NK-92 (cell line): ENCODE measurements around the gene EPB41L5.
"Not testable (repeated sequence)": the region's sequence is repeated elsewhere in the genome, so short reads cannot be mapped to it uniquely, and the experiment has no call there.

Experiments
- DNase-seq: peaks from one replicate; lab custom pipeline; 2025; ENCODE audit not compliant: unreplicated experiment; lab: John Stamatoyannopoulos, UW

EPB41L5 gene

GRCh38 chr2:120094795-120095194 is 81.9 kb downstream of the EPB41L5 start:
- DNase-seq, result no peak

GRCh38 chr2:120100627-120101026 is 87.8 kb downstream of the EPB41L5 start:
- no peak for DNase-seq

GRCh38 chr2:120103723-120104467 is 91.0 kb downstream of the EPB41L5 start:
- DNase-seq, result no peak

- DNase-seq, result no peak
Observed at GRCh38 chr2:120104772-120105171, 91.9 kb downstream of the EPB41L5 start.

- DNase-seq, result no peak
Observed at GRCh38 chr2:120105360-120105759, 92.5 kb downstream of the EPB41L5 start.

- no peak for DNase-seq
Observed at GRCh38 chr2:120108049-120108448, 95.2 kb downstream of the EPB41L5 start.

GRCh38 chr2:120108749-120109148 is 95.9 kb downstream of the EPB41L5 start:
- DNase-seq, result no peak

GRCh38 chr2:120109186-120110061 is 96.5 kb downstream of the EPB41L5 start:
- DNase-seq, result no peak

GRCh38 chr2:120110062-120110362 is 97.1 kb downstream of the EPB41L5 start:
- DNase-seq, result no peak

- no peak for DNase-seq
Observed at GRCh38 chr2:120110507-120110906, 97.6 kb downstream of the EPB41L5 start.

- no peak for DNase-seq
Observed at GRCh38 chr2:120111193-120111592, 98.3 kb downstream of the EPB41L5 start.

- no peak for DNase-seq
Observed at GRCh38 chr2:120118018-120118417, 105.1 kb downstream of the EPB41L5 start.

- no peak for DNase-seq
Observed at GRCh38 chr2:120118471-120118870, 105.6 kb downstream of the EPB41L5 start.

GRCh38 chr2:120121337-120121736 is 108.5 kb downstream of the EPB41L5 start:
- not testable (repeated sequence) for DNase-seq

GRCh38 chr2:120123090-120123489 is 110.2 kb downstream of the EPB41L5 start:
- no peak for DNase-seq

GRCh38 chr2:120125195-120125594 is 112.3 kb downstream of the EPB41L5 start:
- no peak for DNase-seq

- no peak for DNase-seq
Observed at GRCh38 chr2:120128216-120128615, 115.3 kb downstream of the EPB41L5 start.

- DNase-seq, result no peak
Observed at GRCh38 chr2:120132190-120132589, 119.3 kb downstream of the EPB41L5 start.

GRCh38 chr2:120132691-120133090 is 119.8 kb downstream of the EPB41L5 start:
- DNase-seq, result no peak

- no peak for DNase-seq
Observed at GRCh38 chr2:120133572-120134244, 120.8 kb downstream of the EPB41L5 start.

GRCh38 chr2:120134263-120134662 is 121.4 kb downstream of the EPB41L5 start:
- no peak for DNase-seq

- DNase-seq, result not testable (repeated sequence)
Observed at GRCh38 chr2:120135013-120135412, 122.1 kb downstream of the EPB41L5 start.
